C4-2B (cell line): ENCODE data around the gene CACNG7.

ENCODE experiments used
- ZFX ChIP-seq: fragments of 450-650 bp; IDR thresholded peaks from 2 replicates; pipeline ENCODE4 v1.6.1; 2017
- TF ChIP-seq, protein P1 (sequence below): fragments of 450-650 bp; conservative IDR thresholded peaks from 2 replicates; pipeline ENCODE4 v1.5.1; 2017; ENCODE audit warnings: mild to moderate bottlenecking

GRCh38 chr19:53916004-53916403 lies 6.9 kb downstream of the CACNG7 start:
- TF ChIP-seq, protein P1, sequence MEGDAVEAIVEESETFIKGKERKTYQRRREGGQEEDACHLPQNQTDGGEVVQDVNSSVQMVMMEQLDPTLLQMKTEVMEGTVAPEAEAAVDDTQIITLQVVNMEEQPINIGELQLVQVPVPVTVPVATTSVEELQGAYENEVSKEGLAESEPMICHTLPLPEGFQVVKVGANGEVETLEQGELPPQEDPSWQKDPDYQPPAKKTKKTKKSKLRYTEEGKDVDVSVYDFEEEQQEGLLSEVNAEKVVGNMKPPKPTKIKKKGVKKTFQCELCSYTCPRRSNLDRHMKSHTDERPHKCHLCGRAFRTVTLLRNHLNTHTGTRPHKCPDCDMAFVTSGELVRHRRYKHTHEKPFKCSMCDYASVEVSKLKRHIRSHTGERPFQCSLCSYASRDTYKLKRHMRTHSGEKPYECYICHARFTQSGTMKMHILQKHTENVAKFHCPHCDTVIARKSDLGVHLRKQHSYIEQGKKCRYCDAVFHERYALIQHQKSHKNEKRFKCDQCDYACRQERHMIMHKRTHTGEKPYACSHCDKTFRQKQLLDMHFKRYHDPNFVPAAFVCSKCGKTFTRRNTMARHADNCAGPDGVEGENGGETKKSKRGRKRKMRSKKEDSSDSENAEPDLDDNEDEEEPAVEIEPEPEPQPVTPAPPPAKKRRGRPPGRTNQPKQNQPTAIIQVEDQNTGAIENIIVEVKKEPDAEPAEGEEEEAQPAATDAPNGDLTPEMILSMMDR, result no peak
- no peak for TF ChIP-seq ZFX
